NT2/D1 (cell line): ENCODE measurements around the gene DMD.

ENCODE experiments used
- DNase-seq: peaks from one replicate; pipeline ENCODE4 v3.0.0-alpha.2; 2011; ENCODE audit warnings: low read depth, low spot score
- H3K27me3 ChIP-seq: 2 replicates; pipeline ENCODE4 v1.6.0; 2011; ENCODE audit warnings: mild to moderate bottlenecking; ENCODE audit not compliant: insufficient read length, insufficient read depth
- H3K36me3 ChIP-seq: 2 replicates; pipeline ENCODE4 v1.6.1; 2011; ENCODE audit warnings: mild to moderate bottlenecking, low read length, mixed read lengths; ENCODE audit not compliant: insufficient read depth, insufficient read length
- H3K4me1 ChIP-seq: 2 replicates; pipeline ENCODE4 v1.5.1; 2011; ENCODE audit not compliant: insufficient read depth, insufficient read length
- H3K4me3 ChIP-seq: 2 replicates; pipeline ENCODE4 v1.5.1; 2011; ENCODE audit warnings: low read depth; ENCODE audit not compliant: insufficient read length
- H3K9ac ChIP-seq: 2 replicates; pipeline ENCODE4 v1.6.0; 2011; ENCODE audit warnings: low read depth; ENCODE audit not compliant: insufficient read length
- H3K9me3 ChIP-seq: 2 replicates; pipeline ENCODE4 v1.5.1; 2011; ENCODE audit warnings: mild to moderate bottlenecking, low read length; ENCODE audit not compliant: insufficient read depth
- SUZ12 ChIP-seq: IDR thresholded peaks from 2 replicates; pipeline ENCODE4 v1.6.1; 2011; ENCODE audit not compliant: insufficient read length, insufficient read depth; ENCODE audit errors: extremely low read depth
- YY1 ChIP-seq: IDR thresholded peaks from 2 replicates; pipeline ENCODE4 v1.6.1; 2011; ENCODE audit not compliant: insufficient read length, insufficient read depth
- ZNF274 ChIP-seq: IDR thresholded peaks from 2 replicates; pipeline ENCODE4 v1.6.1; 2011; ENCODE audit warnings: mild to moderate bottlenecking, low read depth, low read length

Gene DMD

GRCh38 chrX:32141841-32142240 lies 1069.5 kb downstream of the DMD start:
- Histone ChIP-seq H3K27me3 (no peaks in the 10 kb centered on the region), H3K4me1 (no peaks in the 10 kb centered on the region), H3K36me3 (no peaks in the 10 kb centered on the region), H3K9ac (no peak overlapping the region), H3K9me3 (no peaks in the 10 kb centered on the region), H3K4me3 (no peak overlapping the region)
- TF ChIP-seq SUZ12 (no peak), ZNF274 (no peak), YY1 (no peak)
- no peak for DNase-seq

GRCh38 chrX:32139476-32139875 lies 1071.9 kb downstream of the DMD start:
- no peak for DNase-seq
- Histone ChIP-seq H3K9ac (no peak overlapping the region), H3K4me1 (no peaks in the 10 kb centered on the region), H3K4me3 (no peak overlapping the region), H3K9me3 (no peaks in the 10 kb centered on the region), H3K27me3 (no peaks in the 10 kb centered on the region), H3K36me3 (no peaks in the 10 kb centered on the region)
- no peak for TF ChIP-seq ZNF274
- no peak for TF ChIP-seq SUZ12
- no peak for TF ChIP-seq YY1

- no peak overlapping the region for H3K9ac ChIP-seq
- no peak overlapping the region for H3K4me3 ChIP-seq
- no peaks in the 10 kb centered on the region for H3K36me3 ChIP-seq
- no peaks in the 10 kb centered on the region for H3K9me3 ChIP-seq
- H3K4me1 ChIP-seq: no peaks in the 10 kb centered on the region
- peak; percentile 27 for DNase-seq
- no peaks in the 10 kb centered on the region for H3K27me3 ChIP-seq
- TF ChIP-seq YY1 (no peak), SUZ12 (no peak), ZNF274 (no peak)
These were observed 1073.8 kb downstream of the DMD start for GRCh38 chrX:32137525-32137924.

- Histone ChIP-seq H3K36me3 (no peaks in the 10 kb centered on the region), H3K27me3 (no peaks in the 10 kb centered on the region), H3K9ac (no peak overlapping the region), H3K4me1 (no peaks in the 10 kb centered on the region), H3K9me3 (no peaks in the 10 kb centered on the region), H3K4me3 (no peak overlapping the region)
- DNase-seq: no peak
- TF ChIP-seq SUZ12 (no peak), YY1 (no peak), ZNF274 (no peak)
These were observed 1084.4 kb downstream of the DMD start for GRCh38 chrX:32126997-32127396.

GRCh38 chrX:32118832-32119231 lies 1092.5 kb downstream of the DMD start:
- H3K9ac ChIP-seq: no peak overlapping the region
- no peaks in the 10 kb centered on the region for H3K36me3 ChIP-seq
- TF ChIP-seq SUZ12 (no peak), YY1 (no peak), ZNF274 (no peak)
- no peaks in the 10 kb centered on the region for H3K27me3 ChIP-seq
- no peak overlapping the region for H3K4me3 ChIP-seq
- no peaks in the 10 kb centered on the region for H3K4me1 ChIP-seq
- H3K9me3 ChIP-seq: no peaks in the 10 kb centered on the region
- DNase-seq: no peak

- TF ChIP-seq SUZ12 (no peak), ZNF274 (no peak), YY1 (no peak)
- H3K9me3 ChIP-seq: no peaks in the 10 kb centered on the region
These were observed 1095.3 kb downstream of the DMD start for GRCh38 chrX:32116047-32116446.

GRCh38 chrX:32087663-32088062 lies 1123.7 kb downstream of the DMD start:
- no peak overlapping the region for H3K4me3 ChIP-seq
- H3K9ac ChIP-seq: no peak overlapping the region
- H3K36me3 ChIP-seq: no peaks in the 10 kb centered on the region
- no peak for DNase-seq
- no peaks in the 10 kb centered on the region for H3K27me3 ChIP-seq
- no peaks in the 10 kb centered on the region for H3K4me1 ChIP-seq
- no peak for TF ChIP-seq SUZ12
- TF ChIP-seq YY1: no peak
- TF ChIP-seq ZNF274: no peak
- no peaks in the 10 kb centered on the region for H3K9me3 ChIP-seq

More at GRCh38 chrX:32116047-32116446, 1095.3 kb downstream of the DMD start:
- Histone ChIP-seq H3K4me1 (no peaks in the 10 kb centered on the region), H3K9ac (no peak overlapping the region), H3K4me3 (no peak overlapping the region), H3K27me3 (no peaks in the 10 kb centered on the region), H3K36me3 (no peaks in the 10 kb centered on the region)
- no peak for DNase-seq

GRCh38 chrX:32084757-32085156 lies 1126.6 kb downstream of the DMD start:
- Histone ChIP-seq H3K4me1 (no peaks in the 10 kb centered on the region), H3K36me3 (no peaks in the 10 kb centered on the region), H3K4me3 (no peak overlapping the region), H3K27me3 (no peaks in the 10 kb centered on the region), H3K9me3 (no peaks in the 10 kb centered on the region), H3K9ac (no peak overlapping the region)
- DNase-seq: no peak
- TF ChIP-seq SUZ12 (no peak), ZNF274 (no peak), YY1 (no peak)
